ENCODE measurements around the gene FOXF2. TPM values are rescaled to one million over a fixed set of nuclear protein-coding genes. Genes with fewer than 3 reads are reported as not detected.
"Not testable (repeated sequence)": the region's sequence is repeated elsewhere in the genome, so short reads cannot be mapped to it uniquely, and the experiment has no call there.

FOXF2 gene
- total and polyA plus RNA-seq, 2 experiments from 2014 or later = not detected

- H3K9me2 ChIP-seq (ENCODE audit: insufficient read depth) = no peaks in the 10 kb centered on the region; the same call in 1 of the 2 replicates
- H3K4me3 ChIP-seq = no peak overlapping the region
- H4K20me1 ChIP-seq (replicated peaks; ENCODE audit: insufficient read depth) = no peaks in the 10 kb centered on the region
- no peaks in the 10 kb centered on the region for H3K27me3 ChIP-seq (ENCODE audit: insufficient read depth)
- peak; percentile 16 for DNase-seq (ENCODE audit: low spot score)
- Mint-ChIP-seq H3K27me3 (ENCODE audit: insufficient read depth, low read depth, poor library complexity) (peaks cover 8% of the 10 kb centered on the region), H3K9me3 (peaks cover 44% of the 10 kb centered on the region), H3K4me1 (peaks cover 26% of the 10 kb centered on the region), H3K27ac (no peak overlapping the region), H3K4me3 (no peak overlapping the region), H3K36me3 (ENCODE audit: low read depth) (peaks cover 37% of the 10 kb centered on the region)
- H2AFZ ChIP-seq = no peak overlapping the region
- H3K4me2 ChIP-seq = no peak overlapping the region
- no peak overlapping the region for H3K27ac ChIP-seq (ENCODE audit: low read depth)
- ATAC-seq = no peak
- no peaks in the 10 kb centered on the region for H3F3A ChIP-seq (replicated peaks; ENCODE audit: low read depth)
- H3K4me1 ChIP-seq (ENCODE audit: insufficient read depth) = peaks cover 12% of the 10 kb centered on the region
- no peak for TF ChIP-seq STAT1 (IDR thresholded peaks at IDR 0.05; ENCODE audit: unreplicated experiment)
- 0 out of 2 replicates have a peak, but pooled peaks cover 4% of the 10 kb centered on the region for H3K36me3 ChIP-seq (ENCODE audit: insufficient read depth)
- H3K79me2 ChIP-seq (replicated peaks; ENCODE audit: insufficient read depth) = no peaks in the 10 kb centered on the region
These were observed 37.9 kb upstream of the FOXF2 start for GRCh38 chr6:1351381-1352008.

GRCh38 chr6:1355068-1355467 is 34.3 kb upstream of the FOXF2 start:
- not testable (repeated sequence) for H3K4me3 ChIP-seq; H3K9me2 ChIP-seq (ENCODE audit: insufficient read depth); H3K27me3 Mint-ChIP-seq (ENCODE audit: insufficient read depth, low read depth, poor library complexity); H2AFZ ChIP-seq; ATAC-seq; H3K27me3 ChIP-seq (ENCODE audit: insufficient read depth); H3K4me3 Mint-ChIP-seq; H3K4me2 ChIP-seq; DNase-seq (ENCODE audit: low spot score); H3F3A ChIP-seq (replicated peaks; ENCODE audit: low read depth); H3K79me2 ChIP-seq (replicated peaks; ENCODE audit: insufficient read depth); H3K27ac Mint-ChIP-seq; H3K4me1 ChIP-seq (ENCODE audit: insufficient read depth); H4K20me1 ChIP-seq (replicated peaks; ENCODE audit: insufficient read depth); H3K36me3 ChIP-seq (ENCODE audit: insufficient read depth); H3K4me1 Mint-ChIP-seq; H3K27ac ChIP-seq (ENCODE audit: low read depth)
- peaks cover 42% of the 10 kb centered on the region for H3K9me3 Mint-ChIP-seq
- peaks cover 33% of the 10 kb centered on the region for H3K36me3 Mint-ChIP-seq (ENCODE audit: low read depth)

- not testable (repeated sequence) for H3K36me3 Mint-ChIP-seq (ENCODE audit: low read depth); H2AFZ ChIP-seq; H3K27ac Mint-ChIP-seq; H3K4me3 Mint-ChIP-seq; H3K4me1 ChIP-seq (ENCODE audit: insufficient read depth); DNase-seq (ENCODE audit: low spot score); H3K4me2 ChIP-seq; H3K27ac ChIP-seq (ENCODE audit: low read depth); H3K79me2 ChIP-seq (replicated peaks; ENCODE audit: insufficient read depth); ATAC-seq; H3F3A ChIP-seq (replicated peaks; ENCODE audit: low read depth); H3K27me3 Mint-ChIP-seq (ENCODE audit: insufficient read depth, low read depth, poor library complexity); H3K4me3 ChIP-seq; H3K4me1 Mint-ChIP-seq; H3K36me3 ChIP-seq (ENCODE audit: insufficient read depth); H3K27me3 ChIP-seq (ENCODE audit: insufficient read depth); H4K20me1 ChIP-seq (replicated peaks; ENCODE audit: insufficient read depth); H3K9me3 Mint-ChIP-seq; H3K9me2 ChIP-seq (ENCODE audit: insufficient read depth)
These were observed 27.7 kb upstream of the FOXF2 start for GRCh38 chr6:1361717-1362116.

- no peak overlapping the region for H2AFZ ChIP-seq
- peaks cover 10% of the 10 kb centered on the region for H3K4me1 ChIP-seq (ENCODE audit: insufficient read depth)
- no peaks in the 10 kb centered on the region for H3K36me3 ChIP-seq (ENCODE audit: insufficient read depth)
- H3K4me3 ChIP-seq = no peak overlapping the region
- DNase-seq (ENCODE audit: low spot score) = no peak
- H3K27ac ChIP-seq (ENCODE audit: low read depth) = no peak overlapping the region
- H3K79me2 ChIP-seq (replicated peaks; ENCODE audit: insufficient read depth) = no peaks in the 10 kb centered on the region
- H3K27me3 Mint-ChIP-seq (ENCODE audit: insufficient read depth, low read depth, poor library complexity) = peaks cover 2% of the 10 kb centered on the region
- H3K4me2 ChIP-seq = no peak overlapping the region
- H3F3A ChIP-seq (replicated peaks; ENCODE audit: low read depth) = no peaks in the 10 kb centered on the region
- H3K4me1 Mint-ChIP-seq = peaks cover 7% of the 10 kb centered on the region
- ATAC-seq = no peak
- H3K27ac Mint-ChIP-seq = no peak overlapping the region
- H3K36me3 Mint-ChIP-seq (ENCODE audit: low read depth) = no peaks in the 10 kb centered on the region
- H3K4me3 Mint-ChIP-seq = no peak overlapping the region
- H3K9me3 Mint-ChIP-seq = no peaks in the 10 kb centered on the region
- H3K9me2 ChIP-seq (ENCODE audit: insufficient read depth) = no peaks in the 10 kb centered on the region
- H3K27me3 ChIP-seq (ENCODE audit: insufficient read depth) = 0 out of 2 replicates have a peak, but pooled peaks cover 11% of the 10 kb centered on the region
- H4K20me1 ChIP-seq (replicated peaks; ENCODE audit: insufficient read depth) = no peaks in the 10 kb centered on the region
- TF ChIP-seq CREB1 (CRISPR knock-in tag; IDR thresholded peaks at IDR 0.05; ENCODE audit: low read depth) (no peak), EZH2 (IDR thresholded peaks at IDR 0.05; ENCODE audit: low read depth, unreplicated experiment) (no peak), JUNB (IDR thresholded peaks at IDR 0.05; ENCODE audit: unreplicated experiment) (no peak), ETS1 (IDR thresholded peaks at IDR 0.05) (no peak), POLR2AphosphoS5 (IDR thresholded peaks at IDR 0.05; ENCODE audit: low read depth) (no peak), REST (IDR thresholded peaks at IDR 0.05; ENCODE audit: unreplicated experiment) (no peak), CTCF (conservative IDR thresholded peaks at IDR 0.05; ENCODE audit: low read depth in 2 of 2) (no peak), EZH2phosphoT487 (IDR thresholded peaks at IDR 0.05; ENCODE audit: unreplicated experiment) (no peak)
These were observed 26.7 kb upstream of the FOXF2 start for GRCh38 chr6:1362643-1363042.

All from GM23338 (cell line).